HG02571 (cell line): ENCODE data around the gene CNOT6.
"Not testable (repeated sequence)": the region's sequence is repeated elsewhere in the genome, so short reads cannot be mapped to it uniquely, and the experiment has no call there.

Experiments used
- ATAC-seq: cut with Tn5 transposase; IDR thresholded peaks from one replicate; pipeline ENCODE4 v1.9.1; 2021; ENCODE audit warnings: mild to moderate bottlenecking, moderate library complexity; ENCODE audit not compliant: unreplicated experiment

Gene CNOT6

GRCh38 chr5:180515974-180516373, 21.8 kb downstream of the CNOT6 start:
- not testable (repeated sequence) for ATAC-seq

- no peak for ATAC-seq
Observed at GRCh38 chr5:180516440-180516839, 22.3 kb downstream of the CNOT6 start.

- ATAC-seq, result no peak
Observed at GRCh38 chr5:180519098-180519497, 24.9 kb downstream of the CNOT6 start.

DNA sequence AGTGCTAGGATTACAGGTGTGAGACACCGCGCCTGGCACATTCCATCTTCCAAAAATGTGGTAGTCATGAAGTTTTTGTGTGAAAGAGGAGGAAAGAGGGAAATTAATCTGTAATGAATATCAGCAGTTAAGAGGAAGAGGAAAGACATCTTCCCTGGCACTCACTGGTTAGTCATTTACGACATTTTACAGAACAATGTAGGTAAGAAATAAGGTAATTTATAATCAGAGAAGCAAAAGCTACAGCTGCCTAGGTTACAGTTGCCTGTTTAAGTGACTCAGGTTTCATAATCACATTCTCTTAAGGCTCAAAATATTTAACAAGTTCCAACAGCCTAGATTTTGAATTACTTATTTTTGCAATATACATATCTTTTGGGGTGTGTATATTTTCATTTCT, 26.9 kb downstream of the CNOT6 start:
- ATAC-seq, result no peak

- no peak for ATAC-seq
Observed at GRCh38 chr5:180521591-180521990, 27.4 kb downstream of the CNOT6 start.

- ATAC-seq, result no peak
Observed at GRCh38 chr5:180522330-180522729, 28.2 kb downstream of the CNOT6 start.

DNA sequence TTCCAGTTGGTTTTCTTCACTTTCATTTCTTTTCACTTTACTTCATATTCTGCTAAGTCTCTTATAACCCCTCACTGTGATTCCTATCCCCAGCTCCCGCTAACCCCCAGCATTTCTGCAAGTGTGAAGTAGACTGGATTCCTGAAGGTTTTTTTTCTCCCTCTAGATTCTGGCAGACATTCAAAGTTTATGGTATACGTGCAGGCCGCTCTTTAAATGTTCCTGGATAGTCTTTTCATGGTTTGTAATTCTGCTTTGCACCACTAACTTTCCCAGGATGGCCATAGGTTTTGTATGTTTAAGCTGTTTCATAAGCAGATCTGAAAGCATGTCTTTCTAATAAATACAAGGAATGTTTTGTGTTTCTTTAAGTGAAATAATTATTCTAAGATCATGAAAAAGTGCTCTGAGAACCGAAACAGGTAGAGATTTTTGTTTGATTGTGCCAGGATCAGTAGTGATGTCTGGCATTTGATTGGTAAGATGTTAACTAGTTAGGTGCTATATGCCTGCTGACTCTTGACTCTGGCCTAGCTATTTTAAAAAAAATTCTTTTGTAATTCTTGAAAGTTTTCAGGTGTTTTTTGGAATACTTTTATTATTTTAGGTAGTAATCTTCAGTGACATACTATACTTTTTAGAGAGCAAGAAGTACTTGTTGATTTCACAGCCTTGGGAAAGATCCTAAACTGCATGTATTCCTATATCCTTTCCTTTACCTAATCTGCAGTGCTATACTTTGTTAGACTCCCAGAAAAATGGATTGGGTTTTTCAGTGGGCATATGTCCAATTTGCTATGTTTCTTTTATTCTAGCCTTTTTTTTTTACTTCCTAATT, 29.7 kb downstream of the CNOT6 start:
- ATAC-seq, result no peak

- ATAC-seq, result no peak
Observed at GRCh38 chr5:180525399-180525798, 31.2 kb downstream of the CNOT6 start.

DNA sequence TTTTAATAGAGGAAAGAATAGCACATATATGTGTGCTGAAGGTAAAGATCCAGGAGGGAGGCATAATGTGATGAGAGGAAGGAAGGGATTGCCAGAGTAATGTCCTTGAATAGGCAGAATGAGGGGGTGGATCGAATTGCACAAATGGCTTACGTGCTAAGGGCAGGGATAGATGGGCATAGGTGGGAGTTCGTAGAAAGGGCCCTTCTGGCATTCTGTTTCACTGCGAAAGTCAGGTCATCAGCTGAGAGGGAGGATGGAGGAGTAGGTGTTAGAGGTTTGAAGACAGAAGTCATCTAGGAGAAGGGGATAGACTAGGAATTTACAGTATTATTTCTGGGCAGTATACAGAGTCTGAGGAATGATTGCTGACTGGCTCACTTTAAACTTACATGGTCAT, 32.1 kb downstream of the CNOT6 start:
- no peak for ATAC-seq

DNA sequence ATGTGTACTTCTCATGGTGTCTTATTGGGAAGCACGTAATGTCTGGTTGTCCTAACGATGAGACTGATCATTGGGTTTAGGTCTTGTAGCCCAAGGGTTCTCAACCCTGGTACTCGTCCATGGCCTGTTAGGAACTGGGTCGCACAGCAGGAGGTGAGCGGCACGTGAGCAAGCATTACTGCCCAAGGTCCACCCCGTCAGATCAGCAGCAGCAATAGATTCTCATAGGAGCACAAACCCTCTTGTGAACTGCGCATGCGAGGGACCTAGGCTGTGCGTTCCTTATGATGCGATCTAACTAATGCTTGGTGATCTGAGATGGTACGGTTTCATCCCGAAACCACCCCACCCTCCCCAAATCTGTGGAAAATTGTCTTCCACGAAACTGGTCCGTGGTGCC, 33.5 kb downstream of the CNOT6 start:
- no peak for ATAC-seq

DNA sequence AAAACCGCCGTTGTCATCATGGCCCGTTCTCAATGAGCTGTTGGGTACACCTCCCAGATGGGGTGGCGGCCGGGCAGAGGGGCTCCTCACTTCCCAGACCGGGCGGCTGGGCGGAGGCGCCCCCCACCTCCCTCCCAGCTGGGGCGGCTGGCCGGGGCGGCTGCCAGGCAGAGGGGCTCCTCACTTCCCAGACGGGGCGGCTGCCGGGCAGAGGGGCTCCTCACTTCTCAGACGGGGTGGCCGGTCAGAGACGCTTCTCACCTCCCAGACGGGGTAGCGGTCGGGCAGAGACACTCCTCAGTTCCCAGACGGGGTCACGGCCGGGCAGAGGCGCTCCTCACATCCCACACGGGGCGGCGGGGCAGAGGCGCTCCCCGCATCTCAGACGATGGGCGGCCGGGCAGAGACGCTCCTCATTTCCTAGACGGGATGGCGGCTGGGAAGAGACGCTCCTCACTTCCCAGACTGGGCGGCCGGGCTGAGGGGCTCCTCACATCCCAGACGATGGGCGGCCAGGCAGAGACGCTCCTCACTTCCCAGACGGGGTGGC, 36.9 kb downstream of the CNOT6 start:
- not testable (repeated sequence) for ATAC-seq

DNA sequence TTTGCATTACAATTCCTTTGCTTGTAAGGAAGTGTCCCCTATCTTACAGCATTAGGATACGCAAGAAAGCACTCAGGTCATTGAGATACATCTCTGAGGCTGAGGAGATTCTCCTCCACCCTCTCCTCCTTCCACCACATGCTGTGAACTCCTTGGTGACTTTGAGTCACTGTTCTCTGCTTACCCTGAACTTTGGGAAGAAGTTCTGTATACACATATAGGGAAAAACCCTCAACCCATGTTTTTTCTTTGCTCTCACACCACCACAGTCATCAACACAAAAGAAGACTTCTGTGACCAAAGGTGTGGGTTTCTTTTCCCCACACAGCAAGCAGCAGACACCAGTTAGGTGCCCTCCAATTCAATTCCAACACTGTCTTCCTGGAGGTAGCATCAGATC, 38.1 kb downstream of the CNOT6 start:
- ATAC-seq, result no peak

GRCh38 chr5:180533845-180534244, 39.7 kb downstream of the CNOT6 start:
- no peak for ATAC-seq

GRCh38 chr5:180535573-180535972, 41.4 kb downstream of the CNOT6 start:
- no peak for ATAC-seq

GRCh38 chr5:180540050-180540694, 46.0 kb downstream of the CNOT6 start:
- ATAC-seq, result no peak

DNA sequence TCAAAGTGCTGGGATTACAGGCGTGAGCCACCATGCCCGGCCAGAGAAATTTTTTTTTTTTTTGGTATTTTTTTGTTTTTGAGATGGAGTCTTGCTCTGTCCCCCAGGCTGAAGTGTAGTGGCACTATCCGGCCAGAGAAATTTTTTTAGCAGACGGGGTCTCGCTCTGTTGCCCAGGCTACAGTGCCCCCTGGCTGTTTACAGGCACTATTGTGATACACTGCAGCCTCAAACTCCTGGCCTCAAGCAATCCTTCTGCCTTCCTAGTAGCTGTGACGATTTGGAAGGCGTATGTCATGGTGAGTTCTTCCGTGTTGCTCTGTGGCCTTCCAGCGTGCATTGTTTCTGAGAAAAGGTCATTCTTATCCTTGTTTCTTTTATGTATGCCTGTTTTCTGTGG, 47.5 kb downstream of the CNOT6 start:
- ATAC-seq, result no peak

DNA sequence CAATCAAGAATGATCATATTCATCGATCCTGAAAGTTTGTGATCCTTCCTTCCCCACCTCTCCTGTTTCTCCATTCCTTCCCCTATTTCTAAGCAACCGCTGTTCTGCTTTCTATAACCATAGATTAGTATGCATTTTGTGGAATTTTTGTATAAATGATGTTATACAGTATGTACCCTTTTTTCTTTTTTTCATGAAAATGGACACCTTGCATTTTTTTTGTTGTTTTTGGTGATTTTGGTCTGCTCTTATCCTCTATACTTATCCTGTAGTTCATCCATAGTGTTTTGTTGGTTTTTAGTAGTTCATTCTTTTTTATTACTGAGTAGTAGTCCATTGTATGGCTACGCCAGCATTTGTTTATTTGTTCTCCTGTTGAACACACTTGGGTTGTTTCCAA, 51.1 kb downstream of the CNOT6 start:
- no peak for ATAC-seq

DNA sequence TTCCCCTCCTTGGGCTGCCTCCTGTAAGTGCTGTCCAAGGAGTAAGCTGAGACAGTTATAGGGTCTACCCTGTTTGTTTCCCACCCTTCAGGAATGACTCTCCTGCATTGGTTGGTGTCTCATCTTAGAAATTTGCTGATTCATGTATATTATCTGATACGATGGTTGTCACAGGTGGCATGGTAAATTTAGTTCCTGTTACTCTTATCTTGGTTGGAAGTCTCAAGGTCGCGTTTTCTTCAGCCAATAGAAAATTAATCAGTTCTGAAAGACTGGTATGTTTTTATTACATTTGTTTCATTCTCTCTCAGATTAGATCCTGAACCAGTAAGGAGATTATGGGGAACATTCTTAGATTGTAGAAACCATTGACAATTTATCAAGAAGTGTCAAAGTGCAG, 54.4 kb downstream of the CNOT6 start:
- ATAC-seq, result no peak

DNA sequence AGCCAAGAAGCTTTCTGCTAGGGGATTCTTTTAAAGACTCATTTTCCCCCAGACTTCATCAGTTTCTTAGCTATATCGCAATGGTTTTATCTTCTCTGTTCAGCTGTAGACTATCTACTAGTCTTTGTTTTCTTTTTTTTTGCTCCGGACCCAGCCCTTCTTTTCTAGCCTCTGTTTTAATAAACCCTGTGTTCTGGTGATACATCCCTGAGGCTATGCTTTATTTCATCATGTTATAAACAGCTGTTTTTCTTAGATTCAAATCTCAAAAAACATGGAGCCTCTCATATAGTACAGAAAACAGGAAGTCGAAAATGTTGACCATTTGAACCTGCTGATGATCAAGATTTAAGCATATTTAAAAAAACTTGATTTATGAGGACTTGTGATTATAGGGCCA, 59.4 kb downstream of the CNOT6 start:
- no peak for ATAC-seq

- ATAC-seq, result no peak
Observed at GRCh38 chr5:180555168-180555921, 61.2 kb downstream of the CNOT6 start.

GRCh38 chr5:180557217-180557809, 63.1 kb downstream of the CNOT6 start:
- ATAC-seq, result no peak
